Measurements from ENCODE around the gene IGFBPL1. TPM values are rescaled to one million over a fixed set of nuclear protein-coding genes. Genes with fewer than 3 reads are reported as not detected.

The IGFBPL1 gene
- total and polyA plus RNA-seq, 10 donors = not detected

GRCh38 chr9:38451162-38451561 lies 26.9 kb upstream of the IGFBPL1 start:
- H3K4me3 ChIP-seq = no peak overlapping the region
- no peaks in the 10 kb centered on the region for H3K36me3 ChIP-seq
- intact Hi-C loops (cut with DNase I; ENCODE audit: low total_unique reads) = no loop called here
- H3K4me1 ChIP-seq = no peaks in the 10 kb centered on the region
- H3K27me3 ChIP-seq (replicated peaks in 1 of 7) = peaks cover 0 to 18% (median 0%) of the 10 kb centered on the region in 7 donors
- no peak overlapping the region for H3K27ac ChIP-seq
- peaks cover 0 to 30% (median 17%) of the 10 kb centered on the region in 8 donors for H3K9me3 ChIP-seq
- no peak for TF ChIP-seq POLR2AphosphoS5 (IDR thresholded peaks at IDR 0.05)
- TF ChIP-seq, protein P1, sequence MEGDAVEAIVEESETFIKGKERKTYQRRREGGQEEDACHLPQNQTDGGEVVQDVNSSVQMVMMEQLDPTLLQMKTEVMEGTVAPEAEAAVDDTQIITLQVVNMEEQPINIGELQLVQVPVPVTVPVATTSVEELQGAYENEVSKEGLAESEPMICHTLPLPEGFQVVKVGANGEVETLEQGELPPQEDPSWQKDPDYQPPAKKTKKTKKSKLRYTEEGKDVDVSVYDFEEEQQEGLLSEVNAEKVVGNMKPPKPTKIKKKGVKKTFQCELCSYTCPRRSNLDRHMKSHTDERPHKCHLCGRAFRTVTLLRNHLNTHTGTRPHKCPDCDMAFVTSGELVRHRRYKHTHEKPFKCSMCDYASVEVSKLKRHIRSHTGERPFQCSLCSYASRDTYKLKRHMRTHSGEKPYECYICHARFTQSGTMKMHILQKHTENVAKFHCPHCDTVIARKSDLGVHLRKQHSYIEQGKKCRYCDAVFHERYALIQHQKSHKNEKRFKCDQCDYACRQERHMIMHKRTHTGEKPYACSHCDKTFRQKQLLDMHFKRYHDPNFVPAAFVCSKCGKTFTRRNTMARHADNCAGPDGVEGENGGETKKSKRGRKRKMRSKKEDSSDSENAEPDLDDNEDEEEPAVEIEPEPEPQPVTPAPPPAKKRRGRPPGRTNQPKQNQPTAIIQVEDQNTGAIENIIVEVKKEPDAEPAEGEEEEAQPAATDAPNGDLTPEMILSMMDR (IDR thresholded peaks at IDR 0.05 in 8 of 11, conservative IDR thresholded peaks at IDR 0.05 in 3 of 11) = no peak
- TF ChIP-seq POLR2A (IDR thresholded peaks at IDR 0.05) = no peak
- DNase-seq = no peak

DNA sequence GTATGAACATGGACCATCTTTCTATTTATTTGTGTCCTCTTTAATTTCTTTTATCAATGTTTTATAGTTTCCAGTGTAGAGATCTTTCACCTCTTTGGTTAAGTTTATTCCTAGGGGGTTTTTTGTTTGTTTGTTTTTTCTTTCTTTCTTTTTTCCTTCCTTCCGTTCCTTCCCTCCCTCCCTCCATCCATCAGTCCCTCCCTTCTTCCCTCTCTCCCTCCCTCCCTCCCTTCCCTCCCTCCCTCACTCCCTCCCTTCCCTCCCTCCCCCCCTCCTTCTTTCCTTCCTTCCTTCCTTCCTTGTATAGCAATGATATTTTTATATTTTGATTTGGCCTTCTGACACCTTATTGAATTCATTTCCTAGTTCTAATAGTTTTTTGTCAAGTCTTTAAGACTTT lies 23.4 kb upstream of the IGFBPL1 start:
- intact Hi-C loops (cut with DNase I; ENCODE audit: low total_unique reads) = no loop called here
- peaks cover 0 to 7% (median 0%) of the 10 kb centered on the region in 6 donors for H3K4me1 ChIP-seq
- peaks cover 0 to 30% (median 17%) of the 10 kb centered on the region in 8 donors for H3K9me3 ChIP-seq
- DNase-seq = no peak
- no peaks in the 10 kb centered on the region for H3K27me3 ChIP-seq (replicated peaks in 1 of 7)
- 48 to 83% (median 66%) methylated on average over 1 of the region's 1 CpG for WGBS, 5 donors
- TF ChIP-seq, protein P1 (IDR thresholded peaks at IDR 0.05 in 8 of 11, conservative IDR thresholded peaks at IDR 0.05 in 3 of 11) = no peak
- TF ChIP-seq POLR2A (IDR thresholded peaks at IDR 0.05) (no peak), POLR2AphosphoS5 (IDR thresholded peaks at IDR 0.05) (no peak)
- no peak overlapping the region for H3K4me3 ChIP-seq
- H3K36me3 ChIP-seq = no peaks in the 10 kb centered on the region
- no peak overlapping the region for H3K27ac ChIP-seq

DNA sequence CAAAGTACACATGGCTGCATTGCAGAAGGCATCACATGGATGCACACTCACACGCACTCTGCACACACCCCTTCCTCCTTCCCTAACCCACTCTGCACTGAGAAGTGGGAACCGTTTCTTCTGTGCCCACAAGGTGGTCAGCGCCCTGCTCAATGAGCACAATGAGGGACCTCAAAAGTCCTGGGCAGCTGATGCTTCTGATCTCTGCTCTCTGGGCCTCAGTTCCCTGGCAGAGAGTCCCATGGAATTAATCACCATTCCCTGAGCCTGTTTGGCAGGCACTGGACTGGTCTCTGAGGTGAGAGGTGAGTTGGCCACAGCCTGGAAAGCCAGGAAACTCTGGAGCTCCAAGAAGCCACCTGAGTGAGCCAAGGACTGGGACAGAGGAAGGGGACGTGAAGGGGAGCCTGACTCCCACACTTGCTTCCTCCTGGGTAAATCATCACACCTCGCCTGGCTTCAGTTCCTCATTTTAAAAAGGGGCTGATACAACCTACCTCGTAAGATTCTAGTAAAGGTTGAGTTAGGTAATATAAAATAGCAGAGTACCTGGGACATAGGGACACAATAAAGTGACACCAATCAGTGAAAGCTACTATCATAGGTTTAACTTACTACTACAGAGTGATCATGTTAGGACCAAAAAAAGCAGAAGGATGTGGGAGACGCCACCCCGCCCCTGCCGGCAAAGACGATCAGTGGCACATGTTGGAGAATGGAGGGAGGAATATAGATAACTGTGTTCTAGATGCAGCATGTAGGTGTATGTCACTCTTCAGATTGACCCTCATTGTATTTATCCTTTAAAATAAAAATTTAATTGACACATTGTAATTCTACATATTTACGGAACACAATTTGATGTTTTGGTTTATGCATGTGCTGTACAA lies 21.1 kb upstream of the IGFBPL1 start:
- Histone ChIP-seq H3K9me3 (peaks cover 0 to 7% (median under 1%) of the 10 kb centered on the region in 8 donors), H3K36me3 (no peaks in the 10 kb centered on the region), H3K27ac (no peak overlapping the region), H3K4me1 (peaks cover 0 to 7% (median 0%) of the 10 kb centered on the region in 6 donors), H3K27me3 (replicated peaks in 1 of 7) (no peaks in the 10 kb centered on the region), H3K4me3 (no peak overlapping the region)
- TF ChIP-seq, protein P1 (IDR thresholded peaks at IDR 0.05 in 8 of 11, conservative IDR thresholded peaks at IDR 0.05 in 3 of 11) = no peak
- TF ChIP-seq POLR2AphosphoS5 (IDR thresholded peaks at IDR 0.05) (no peak), POLR2A (IDR thresholded peaks at IDR 0.05) (no peak)
- DNase-seq = no peak
- 32 to 49% (median 38%) methylated on average over 11 of the region's 11 CpGs for WGBS, 5 donors
- intact Hi-C loops (cut with DNase I; ENCODE audit: low total_unique reads) = no loop called here

GRCh38 chr9:38443597-38443996 lies 19.3 kb upstream of the IGFBPL1 start:
- DNase-seq = no peak
- H3K36me3 ChIP-seq = no peaks in the 10 kb centered on the region
- H3K27ac ChIP-seq = no peak overlapping the region
- no peak overlapping the region for H3K4me3 ChIP-seq
- 44 to 84% (median 65%) methylated on average over 2 of the region's 2 CpGs for WGBS, 5 donors
- TF ChIP-seq POLR2A (IDR thresholded peaks at IDR 0.05) (no peak), POLR2AphosphoS5 (IDR thresholded peaks at IDR 0.05) (no peak)
- intact Hi-C loops (cut with DNase I; ENCODE audit: low total_unique reads) = no loop called here
- peaks cover 0 to 7% (median 0%) of the 10 kb centered on the region in 6 donors for H3K4me1 ChIP-seq
- no peaks in the 10 kb centered on the region for H3K9me3 ChIP-seq
- peaks cover 0 to 13% (median 0%) of the 10 kb centered on the region in 7 donors for H3K27me3 ChIP-seq (replicated peaks in 1 of 7)

Data from spleen (tissue), 11 donors.